KBM-7 (cell line): ENCODE data around the gene SKA3.
"Not testable (repeated sequence)": the region's sequence is repeated elsewhere in the genome, so short reads cannot be mapped to it uniquely, and the experiment has no call there.

Source experiments
- DNase-seq: peaks from one replicate; pipeline ENCODE4 v3.0.0-alpha.2; 2015
- in situ Hi-C: fragments of 300-500 bp; cut with MboI; formaldehyde crosslinking; loops from 2 replicates; pipeline ENCODE4 v1.14.3; 2020; ENCODE audit warnings: low sequenced_read_pairs, low pct_unique_long_range_greater_than_20kb, mixed read lengths

Gene SKA3

GRCh38 chr13:21175656-21176214 lies 617 bp downstream of the SKA3 start:
- in situ Hi-C loops, result no loop called here
- no peak for DNase-seq

GRCh38 chr13:21173767-21174166 lies 2.6 kb downstream of the SKA3 start:
- in situ Hi-C loops, result not testable (repeated sequence)

GRCh38 chr13:21171420-21171819 lies 4.9 kb downstream of the SKA3 start:
- in situ Hi-C loops, result no loop called here
- DNase-seq, result no peak

More at GRCh38 chr13:21173767-21174166, 2.6 kb downstream of the SKA3 start:
- DNase-seq, result not testable (repeated sequence)

DNA sequence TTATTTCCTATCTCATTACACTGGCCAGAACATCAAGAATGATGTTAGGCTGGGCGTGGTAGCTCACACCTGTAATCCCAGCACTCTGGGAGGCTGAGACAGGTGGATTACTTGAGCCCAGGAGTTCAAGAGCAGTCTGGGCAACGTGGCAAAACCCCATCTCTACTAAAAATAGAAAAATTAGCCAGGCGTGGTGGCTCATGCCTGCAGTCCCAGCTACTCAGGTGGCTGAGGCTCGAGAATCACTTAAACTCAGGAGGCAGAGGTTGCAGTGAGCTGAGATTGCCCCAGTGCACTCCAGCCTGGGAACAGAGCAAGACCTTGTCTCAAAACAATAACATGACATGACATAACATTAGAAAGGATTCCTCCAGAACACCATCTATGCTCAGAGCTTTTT lies 10.7 kb downstream of the SKA3 start:
- DNase-seq, in situ Hi-C loops: not testable (repeated sequence)

GRCh38 chr13:21164631-21165030 lies 11.7 kb downstream of the SKA3 start:
- no peak for DNase-seq
- in situ Hi-C loops, result no loop called here

GRCh38 chr13:21152251-21152899 lies 24.0 kb downstream of the SKA3 start:
- DNase-seq, result no peak
- in situ Hi-C loops, result no loop called here

DNA sequence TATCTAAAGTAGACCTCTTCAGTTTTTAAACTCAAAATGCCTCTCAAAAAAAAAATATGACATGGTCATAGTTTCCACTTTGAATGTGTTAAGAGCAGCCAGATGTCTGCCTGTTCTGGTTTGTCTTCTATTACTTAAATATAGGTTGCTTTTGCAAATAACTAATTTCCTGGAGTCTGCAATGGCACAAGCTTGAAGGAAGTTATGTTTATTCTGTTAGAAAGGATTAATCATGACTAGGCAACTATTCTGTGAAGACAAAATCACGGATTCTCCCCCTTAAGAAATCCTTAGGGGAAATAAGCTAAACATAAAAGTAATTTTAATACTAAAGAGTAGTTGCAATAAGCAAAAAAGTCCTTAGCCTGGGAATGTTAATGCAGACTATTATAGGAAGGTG lies 26.3 kb downstream of the SKA3 start:
- in situ Hi-C loops, result no loop called here
- no peak for DNase-seq

GRCh38 chr13:21149568-21149967 lies 26.8 kb downstream of the SKA3 start:
- in situ Hi-C loops, result no loop called here
- peak; percentile 33 for DNase-seq

DNA sequence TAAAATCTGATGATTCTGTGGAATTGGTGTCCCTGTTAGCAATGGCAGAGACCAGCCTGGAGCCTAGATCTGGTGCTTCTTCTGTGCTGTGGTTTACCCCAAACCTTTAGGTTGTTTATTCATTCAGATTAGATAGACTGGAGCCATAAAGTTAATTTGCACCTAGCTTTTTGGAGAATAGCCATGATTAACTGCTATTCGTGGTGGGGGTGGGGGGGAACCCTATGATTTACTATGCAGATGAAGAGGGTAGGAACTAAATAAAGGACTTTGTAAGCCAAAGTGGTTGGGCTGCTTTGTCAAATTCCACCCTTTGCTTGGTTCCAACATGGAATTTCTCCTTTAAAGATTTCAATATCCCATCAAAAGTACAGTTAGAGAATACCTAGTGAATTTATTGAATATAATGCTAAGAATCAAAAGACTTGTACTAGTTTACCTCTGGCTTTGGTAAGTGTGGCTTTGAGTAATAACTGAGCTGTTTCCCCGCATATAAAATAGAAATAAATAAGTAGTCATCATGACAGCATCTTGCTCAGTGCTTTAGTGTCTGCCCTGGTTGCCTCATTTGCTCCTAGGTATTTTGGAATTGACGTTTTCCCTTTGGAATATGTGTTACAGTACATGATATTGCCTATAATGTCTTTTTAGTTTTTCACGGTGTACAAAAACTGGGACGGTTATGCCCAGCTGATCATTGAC lies 27.6 kb downstream of the SKA3 start:
- DNase-seq, result peak; percentile 5

GRCh38 chr13:21147827-21148226 lies 28.5 kb downstream of the SKA3 start:
- in situ Hi-C loops, result no loop called here
- DNase-seq, result peak; percentile 6

More for the DNA sequence above, 27.6 kb downstream of the SKA3 start:
- in situ Hi-C loops, result no loop called here

GRCh38 chr13:21142766-21143165 lies 33.6 kb downstream of the SKA3 start:
- no peak for DNase-seq
- in situ Hi-C loops, result no loop called here

DNA sequence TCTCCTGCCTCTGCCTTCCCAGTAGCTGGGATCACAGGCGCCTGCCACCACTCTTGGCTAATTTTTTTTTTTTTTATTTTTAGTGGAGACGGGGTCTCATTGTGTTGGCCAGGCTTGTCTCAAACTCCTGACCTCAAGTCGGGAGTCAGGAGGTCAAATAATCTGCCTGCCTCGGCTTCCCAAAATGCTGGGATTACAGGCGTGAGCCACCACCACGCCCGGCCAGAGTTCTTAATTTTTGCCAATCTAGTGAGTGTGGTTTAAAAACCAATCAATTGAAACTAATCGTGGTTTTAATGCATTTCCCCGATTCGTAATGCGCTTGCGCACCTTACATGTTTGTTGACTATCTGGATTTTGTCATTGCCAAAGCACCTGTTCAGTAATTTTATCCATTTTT lies 37.0 kb downstream of the SKA3 start:
- no peak for DNase-seq
- in situ Hi-C loops, result no loop called here

DNA sequence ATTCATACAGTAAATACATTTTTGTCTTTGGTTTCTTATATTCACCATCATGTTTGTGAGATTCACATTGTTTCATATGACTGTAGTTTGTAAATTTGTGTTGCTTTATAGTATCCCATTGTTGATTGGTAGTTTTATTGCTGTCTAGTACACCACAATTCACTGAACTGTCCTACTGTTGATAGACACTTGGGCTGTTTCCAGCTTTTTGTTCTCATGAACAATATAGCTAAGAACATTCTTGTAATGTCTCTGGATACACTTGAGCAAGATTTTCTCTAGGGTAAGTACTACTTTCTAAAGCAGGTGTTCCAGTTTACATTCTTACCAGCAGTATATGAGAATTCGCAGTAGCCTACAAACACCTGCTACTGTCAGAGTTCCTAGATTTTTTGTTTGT lies 37.8 kb downstream of the SKA3 start:
- in situ Hi-C loops, result no loop called here
- DNase-seq, result peak; percentile 0

- in situ Hi-C loops, result no loop called here
- no peak for DNase-seq
Observed at GRCh38 chr13:21137696-21138095, 38.7 kb downstream of the SKA3 start.

DNA sequence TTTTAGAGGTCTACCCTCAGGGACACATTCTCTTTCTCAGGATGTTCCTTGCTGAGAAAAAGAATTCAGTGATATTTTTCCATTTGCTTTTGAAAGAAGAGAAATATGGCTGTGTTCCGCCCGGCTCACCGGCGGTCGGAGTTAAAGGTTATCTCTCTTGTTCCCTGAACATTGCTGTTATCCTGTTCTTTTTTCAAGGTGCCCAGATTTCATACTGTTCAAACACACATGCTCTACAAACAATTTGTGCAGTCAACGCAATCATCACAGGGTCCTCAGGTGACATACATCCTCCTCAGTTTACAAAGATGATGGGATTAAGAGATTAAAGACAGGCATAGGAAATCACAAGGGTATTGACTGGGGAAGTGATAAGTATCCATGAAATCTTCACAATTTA lies 40.5 kb downstream of the SKA3 start:
- DNase-seq, in situ Hi-C loops: not testable (repeated sequence)

DNA sequence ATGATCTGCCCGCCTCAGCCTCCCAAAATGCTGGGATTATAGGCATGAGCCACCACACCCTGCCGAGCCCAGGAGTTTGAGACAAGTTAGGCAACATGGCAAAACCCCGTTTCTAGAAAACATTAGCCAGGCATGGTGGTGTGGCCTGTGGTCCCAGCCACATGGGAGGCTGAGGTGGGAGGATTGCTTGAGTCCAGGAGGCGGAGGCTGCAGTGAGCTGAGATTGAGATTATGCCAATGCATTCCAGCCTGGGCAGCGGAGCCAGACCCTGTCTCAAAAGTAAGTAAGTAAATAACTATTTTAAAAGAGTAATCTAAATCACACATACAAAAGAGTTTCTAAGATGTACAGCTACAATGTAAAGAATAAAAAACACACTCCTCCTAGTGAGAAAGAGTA lies 41.9 kb downstream of the SKA3 start:
- no peak for DNase-seq
- in situ Hi-C loops, result no loop called here

GRCh38 chr13:21133077-21133476 lies 43.3 kb downstream of the SKA3 start:
- no peak for DNase-seq
- in situ Hi-C loops, result no loop called here

DNA sequence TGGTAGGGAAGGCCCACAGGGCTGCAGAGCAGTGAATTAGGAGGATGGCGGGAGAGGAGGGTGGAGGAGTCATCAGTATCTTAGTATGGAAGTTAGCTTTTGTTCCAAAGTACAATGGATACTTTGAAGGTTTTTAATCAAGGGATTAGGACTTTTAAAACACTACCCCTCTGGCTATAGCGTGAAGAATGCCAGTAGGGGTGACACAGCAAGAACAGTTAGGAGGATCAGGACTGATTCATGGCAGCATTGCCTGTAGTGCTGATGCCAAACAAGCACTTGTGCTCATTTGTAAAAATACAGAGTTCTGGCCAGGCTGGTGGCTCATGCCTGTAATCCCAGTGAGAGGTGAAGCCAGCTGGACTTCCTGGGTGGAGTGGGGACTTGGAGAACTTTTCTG lies 46.2 kb downstream of the SKA3 start:
- no peak for DNase-seq
- in situ Hi-C loops, result no loop called here

DNA sequence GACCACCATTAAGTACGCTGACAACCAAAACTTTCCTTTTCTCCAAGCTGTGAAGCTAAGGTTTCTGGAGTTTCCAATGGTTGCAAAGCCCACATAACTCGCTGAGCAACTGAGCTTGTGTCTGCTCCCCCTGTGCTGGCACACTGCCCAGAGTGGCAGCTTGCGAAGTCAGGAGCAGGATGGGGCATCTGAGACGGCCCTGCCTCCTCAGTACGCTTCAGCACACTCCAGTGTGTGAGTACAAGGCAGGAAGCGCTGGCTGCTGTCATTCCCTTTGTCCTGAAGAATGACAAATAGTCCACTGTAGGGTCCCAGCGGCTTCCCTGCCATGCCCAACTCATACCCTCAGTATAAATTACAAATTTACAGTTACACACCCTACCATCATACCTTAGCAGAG lies 51.5 kb downstream of the SKA3 start:
- in situ Hi-C loops, result no loop called here
- DNase-seq, result peak; percentile 40

GRCh38 chr13:21123956-21124355 lies 52.4 kb downstream of the SKA3 start:
- in situ Hi-C loops, result no loop called here
- no peak for DNase-seq

GRCh38 chr13:21121616-21122015 lies 54.7 kb downstream of the SKA3 start:
- no peak for DNase-seq
- in situ Hi-C loops, result no loop called here
